HG02870 (cell line): ENCODE measurements around the gene IMMT.
"Not testable (repeated sequence)": the region's sequence is repeated elsewhere in the genome, so short reads cannot be mapped to it uniquely, and the experiment has no call there.

Source experiments
- ATAC-seq: cut with Tn5 transposase; IDR thresholded peaks from one replicate; pipeline ENCODE4 v1.9.1; 2021; ENCODE audit warnings: mild to moderate bottlenecking, moderate library complexity; ENCODE audit not compliant: unreplicated experiment

The IMMT gene

GRCh38 chr2:86202336-86202692, 7.1 kb upstream of the IMMT start:
- no peak for ATAC-seq

- no peak for ATAC-seq
These were observed 6.5 kb upstream of the IMMT start for GRCh38 chr2:86201671-86202335.

GRCh38 chr2:86200564-86200963, 5.3 kb upstream of the IMMT start:
- ATAC-seq, result not testable (repeated sequence)

- no peak for ATAC-seq
These were observed 4.5 kb upstream of the IMMT start for GRCh38 chr2:86199834-86200177.

- ATAC-seq, result no peak
These were observed 636 bp upstream of the IMMT start for GRCh38 chr2:86195808-86196387.

GRCh38 chr2:86194751-86195054, 559 bp downstream of the IMMT start:
- ATAC-seq, result no peak

GRCh38 chr2:86193901-86194567, 1.2 kb downstream of the IMMT start:
- ATAC-seq, result no peak

GRCh38 chr2:86189782-86190416, 5.4 kb downstream of the IMMT start:
- no peak for ATAC-seq

- no peak for ATAC-seq
These were observed 8.8 kb downstream of the IMMT start for GRCh38 chr2:86186431-86186830.

- ATAC-seq, result no peak
These were observed 9.6 kb downstream of the IMMT start for GRCh38 chr2:86185517-86186212.

- no peak for ATAC-seq
These were observed 18.7 kb downstream of the IMMT start for GRCh38 chr2:86176597-86176996.

- ATAC-seq, result no peak
These were observed 19.4 kb downstream of the IMMT start for GRCh38 chr2:86175828-86176227.

GRCh38 chr2:86174445-86174844, 20.8 kb downstream of the IMMT start:
- no peak for ATAC-seq

- ATAC-seq, result no peak
These were observed 22.7 kb downstream of the IMMT start for GRCh38 chr2:86172610-86173009.

GRCh38 chr2:86171295-86171694, 24.0 kb downstream of the IMMT start:
- no peak for ATAC-seq

GRCh38 chr2:86170449-86170848, 24.8 kb downstream of the IMMT start:
- ATAC-seq, result no peak

GRCh38 chr2:86160156-86160952, 34.9 kb downstream of the IMMT start:
- no peak for ATAC-seq

- no peak for ATAC-seq
These were observed 37.0 kb downstream of the IMMT start for GRCh38 chr2:86158286-86158685.

GRCh38 chr2:86157009-86157556, 38.2 kb downstream of the IMMT start:
- no peak for ATAC-seq

GRCh38 chr2:86150502-86150901, 44.8 kb downstream of the IMMT start:
- ATAC-seq, result no peak

GRCh38 chr2:86147793-86148192, 47.5 kb downstream of the IMMT start:
- no peak for ATAC-seq
